MCF 10A (cell line): ENCODE measurements around the gene PEMT. TPM values are rescaled to one million over a fixed set of nuclear protein-coding genes. Genes with fewer than 3 reads are reported as not detected.

Source experiments
- BruUV-seq: library from RNA; stranded (reverse); fragments of 400-500 nt; replicated peaks from 2 replicates; lab custom pipeline; 2021; lab: Mats Ljungman, UMichigan
- CTCF ChIA-PET: fragments of 300-600 bp; sonication (Branson Sonifier 250); formaldehyde crosslinking; extraction: SDS; loops from one replicate; lab custom pipeline; 2021; ENCODE audit warnings: antibody characterized with exemption, inconsistent platforms; lab: Yijun Ruan, JAX
- POLR2A ChIA-PET: fragments of 300-600, 350-650 bp; sonication (Branson Sonifier 250); formaldehyde crosslinking; extraction: SDS; loops from one replicate; lab custom pipeline; 2020; ENCODE audit warnings: antibody characterized with exemption, inconsistent platforms; lab: Yijun Ruan, JAX
- DNase-seq: peaks from one replicate; pipeline ENCODE4 v3.0.0-alpha.2; 2018; ENCODE audit not compliant: unreplicated experiment
- H3K27ac Mint-ChIP-seq: one replicate; pipeline ENCODE4 v1.8.0; 2022; ENCODE audit warnings: mild to moderate bottlenecking, low read depth, mixed read lengths; ENCODE audit not compliant: unreplicated experiment
- H3K27me3 Mint-ChIP-seq: one replicate; pipeline ENCODE4 v1.8.0; 2022; ENCODE audit warnings: mixed read lengths; ENCODE audit not compliant: insufficient read depth, unreplicated experiment
- H3K36me3 Mint-ChIP-seq: one replicate; pipeline ENCODE4 v1.8.0; 2022; ENCODE audit warnings: mild to moderate bottlenecking, moderate library complexity, mixed read lengths; ENCODE audit not compliant: insufficient read depth, unreplicated experiment
- H3K4me1 Mint-ChIP-seq: one replicate; pipeline ENCODE4 v1.8.0; 2022; ENCODE audit warnings: mixed read lengths; ENCODE audit not compliant: insufficient read depth, unreplicated experiment
- H3K4me3 Mint-ChIP-seq: one replicate; pipeline ENCODE4 v1.8.0; 2022; ENCODE audit warnings: mild to moderate bottlenecking, moderate library complexity, mixed read lengths; ENCODE audit not compliant: unreplicated experiment
- H3K9me3 Mint-ChIP-seq: one replicate; pipeline ENCODE4 v1.8.0; 2022; ENCODE audit warnings: mixed read lengths; ENCODE audit not compliant: unreplicated experiment
- CTCF ChIP-seq: fragments of 200-600 bp; IDR thresholded peaks from one replicate; pipeline ENCODE4 v1.8.0; 2022; ENCODE audit warnings: antibody characterized with exemption, mild to moderate bottlenecking; ENCODE audit not compliant: unreplicated experiment
- intact Hi-C: fragments of 100-400 bp; cut with micrococcal nuclease; formaldehyde crosslinking; loops from 2 replicates; pipeline ENCODE4 v1.14.1; 2022
- total RNA-seq: library from RNA; stranded (reverse); gene quantifications from 2 replicates; pipeline ENCODE4 v1.2.3, GENCODE V29; 2022

The PEMT gene
- total RNA-seq, 1 experiment from 2014 or later: 49.8 TPM

- intact Hi-C loops: no loop called here
- no TSS peak for BruUV-seq
- H3K4me3 Mint-ChIP-seq: no peak overlapping the region
- peaks cover 16% of the 10 kb centered on the region for H3K36me3 Mint-ChIP-seq
- TF ChIP-seq CTCF: no peak
- H3K27ac Mint-ChIP-seq: no peak overlapping the region
- no peak for DNase-seq
- H3K27me3 Mint-ChIP-seq: no peaks in the 10 kb centered on the region
- peaks cover 19% of the 10 kb centered on the region for H3K4me1 Mint-ChIP-seq
- POLR2A ChIA-PET: interaction anchor here (1.2 kb wide), 1 partner anchor 91 kb away, joined by 3 read pairs; no protein-coding TSS in a partner anchor
- CTCF ChIA-PET: interaction anchor here (1.2 to 1.3 kb wide), 3 partner anchors 19 to 233 kb away, joined by 3 to 4 read pairs (median 3); no protein-coding TSS in a partner anchor
- no peaks in the 10 kb centered on the region for H3K9me3 Mint-ChIP-seq
Measured at GRCh38 chr17:17587614-17588337, 3.7 kb downstream of the PEMT start.

- DNase-seq: no peak
- no peaks in the 10 kb centered on the region for H3K4me1 Mint-ChIP-seq
- no peak overlapping the region for H3K27ac Mint-ChIP-seq
- CTCF ChIA-PET: interaction anchor here (0.7 to 1.8 kb wide), 3 partner anchors 13 to 171 kb away, joined by 4 to 7 read pairs (median 5); no protein-coding TSS in a partner anchor
- H3K9me3 Mint-ChIP-seq: no peaks in the 10 kb centered on the region
- H3K27me3 Mint-ChIP-seq: no peaks in the 10 kb centered on the region
- POLR2A ChIA-PET: interaction anchor here (1.2 kb wide), 1 partner anchor 13 kb away, joined by 3 read pairs; no protein-coding TSS in a partner anchor
- H3K4me3 Mint-ChIP-seq: no peak overlapping the region
- BruUV-seq: no TSS peak
- TF ChIP-seq CTCF: no peak
- intact Hi-C loops: no loop called here
- H3K36me3 Mint-ChIP-seq: peaks cover 11% of the 10 kb centered on the region
Measured at GRCh38 chr17:17582372-17582771, 9.1 kb downstream of the PEMT start.

GRCh38 chr17:17581509-17581908, 10.0 kb downstream of the PEMT start:
- Mint-ChIP-seq H3K9me3 (no peaks in the 10 kb centered on the region), H3K36me3 (peaks cover 10% of the 10 kb centered on the region), H3K4me1 (no peaks in the 10 kb centered on the region), H3K27ac (no peak overlapping the region), H3K4me3 (no peak overlapping the region), H3K27me3 (no peaks in the 10 kb centered on the region)
- TF ChIP-seq CTCF: no peak
- BruUV-seq: no TSS peak
- POLR2A ChIA-PET: interaction anchor here (1.0 to 1.2 kb wide), 2 partner anchors 10 to 14 kb away, joined by 3 read pairs; partner anchors contain the start of gene PEMT
- intact Hi-C loops: no loop called here
- CTCF ChIA-PET: interaction anchor here (0.5 to 1.8 kb wide), 3 partner anchors 12 to 85 kb away, joined by 3 to 7 read pairs (median 4); no protein-coding TSS in a partner anchor
- DNase-seq: no peak

- Mint-ChIP-seq H3K4me1 (no peaks in the 10 kb centered on the region), H3K27ac (no peak overlapping the region), H3K36me3 (peaks cover 4% of the 10 kb centered on the region), H3K27me3 (no peaks in the 10 kb centered on the region), H3K9me3 (no peaks in the 10 kb centered on the region), H3K4me3 (no peak overlapping the region)
- intact Hi-C loops: no loop called here
- no peak for TF ChIP-seq CTCF
- no TSS peak for BruUV-seq
- ChIA-PET POLR2A (interaction anchor here (1.0 to 1.2 kb wide), 2 partner anchors 10 to 15 kb away, joined by 3 read pairs; partner anchors contain the start of gene PEMT), CTCF (interaction anchor here (1.8 kb wide), 1 partner anchor 12 kb away, joined by 7 read pairs; no protein-coding TSS in a partner anchor)
- DNase-seq: no peak
Measured at GRCh38 chr17:17580662-17581470, 10.6 kb downstream of the PEMT start.
